VCaP (cell line): ENCODE results near the gene ZNF580.
A peak's percentile ranks its signal among the peaks of the same experiment; 100 is the strongest.

Source experiments
- H3K27ac ChIP-seq: fragments of 450-650 bp; 2 replicates; pipeline ENCODE4 v1.5.1; 2017
- CTCF ChIP-seq: fragments of 450-650 bp; conservative IDR thresholded peaks from 2 replicates; pipeline ENCODE4 v1.5.1; 2017; ENCODE audit warnings: mild to moderate bottlenecking, moderate library complexity

The ZNF580 gene

GRCh38 chr19:55602104-55603001 lies 38.4 kb upstream of the ZNF580 start:
- no peak overlapping the region for H3K27ac ChIP-seq
- TF ChIP-seq CTCF = no peak

GRCh38 chr19:55603115-55603514 lies 37.7 kb upstream of the ZNF580 start:
- no peak overlapping the region for H3K27ac ChIP-seq

GRCh38 chr19:55603581-55604292 lies 37.1 kb upstream of the ZNF580 start:
- peak overlapping the region; percentile 95 for H3K27ac ChIP-seq
- no peak for TF ChIP-seq CTCF

More at GRCh38 chr19:55603115-55603514, 37.7 kb upstream of the ZNF580 start:
- TF ChIP-seq CTCF = no peak

GRCh38 chr19:55605207-55605636 lies 35.6 kb upstream of the ZNF580 start:
- no peak for TF ChIP-seq CTCF
- peak overlapping the region; percentile 95 for H3K27ac ChIP-seq

GRCh38 chr19:55605637-55606470 lies 34.9 kb upstream of the ZNF580 start, which contains the start of gene ZNF865:
ZNF865 (plus strand) TSS chr19:55605647; CDS start chr19:55613619, 7,972 bp downstream.
- peak within 1 kb of the TSS; percentile 95 for H3K27ac ChIP-seq
- TF ChIP-seq CTCF = peak; percentile 92

GRCh38 chr19:55606471-55606787 lies 34.4 kb upstream of the ZNF580 start:
- peak overlapping the region; percentile 95 for H3K27ac ChIP-seq
- peak; percentile 51 for TF ChIP-seq CTCF

GRCh38 chr19:55606817-55607216 lies 34.0 kb upstream of the ZNF580 start:
- peak overlapping the region; percentile 95 for H3K27ac ChIP-seq
- TF ChIP-seq CTCF = no peak
